Measurements from ENCODE around the gene DDRGK1. TPM values are rescaled to one million over a fixed set of nuclear protein-coding genes. Genes with fewer than 3 reads are reported as not detected.
A peak's percentile ranks its signal among the peaks of the same experiment; 100 is the strongest.

DDRGK1 gene
- total and polyA plus RNA-seq, 8 donors = 42.0 to 52.8 (median 48.1) TPM

- no peaks in the 10 kb centered on the region for H3K36me3 ChIP-seq
- ATAC-seq (no peak), FAIRE-seq (no peak), DNase-seq (no peak)
- intact Hi-C loops (cut with DNase I) = no loop called here
- H3K9me3 ChIP-seq = no peaks in the 10 kb centered on the region
- TF ChIP-seq, protein P1, sequence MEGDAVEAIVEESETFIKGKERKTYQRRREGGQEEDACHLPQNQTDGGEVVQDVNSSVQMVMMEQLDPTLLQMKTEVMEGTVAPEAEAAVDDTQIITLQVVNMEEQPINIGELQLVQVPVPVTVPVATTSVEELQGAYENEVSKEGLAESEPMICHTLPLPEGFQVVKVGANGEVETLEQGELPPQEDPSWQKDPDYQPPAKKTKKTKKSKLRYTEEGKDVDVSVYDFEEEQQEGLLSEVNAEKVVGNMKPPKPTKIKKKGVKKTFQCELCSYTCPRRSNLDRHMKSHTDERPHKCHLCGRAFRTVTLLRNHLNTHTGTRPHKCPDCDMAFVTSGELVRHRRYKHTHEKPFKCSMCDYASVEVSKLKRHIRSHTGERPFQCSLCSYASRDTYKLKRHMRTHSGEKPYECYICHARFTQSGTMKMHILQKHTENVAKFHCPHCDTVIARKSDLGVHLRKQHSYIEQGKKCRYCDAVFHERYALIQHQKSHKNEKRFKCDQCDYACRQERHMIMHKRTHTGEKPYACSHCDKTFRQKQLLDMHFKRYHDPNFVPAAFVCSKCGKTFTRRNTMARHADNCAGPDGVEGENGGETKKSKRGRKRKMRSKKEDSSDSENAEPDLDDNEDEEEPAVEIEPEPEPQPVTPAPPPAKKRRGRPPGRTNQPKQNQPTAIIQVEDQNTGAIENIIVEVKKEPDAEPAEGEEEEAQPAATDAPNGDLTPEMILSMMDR (IDR thresholded peaks at IDR 0.05) = no peak
- H3K4me1 ChIP-seq = peaks cover 0 to 12% (median 5%) of the 10 kb centered on the region in 3 donors
- 38 to 58% methylated on average over 5 of the region's 5 CpGs for WGBS, 2 donors
- H3K27ac ChIP-seq = no peak overlapping the region
- no peaks in the 10 kb centered on the region for H3K27me3 ChIP-seq
- no peak overlapping the region for H3K4me3 ChIP-seq
These were observed 23.2 kb downstream of the DDRGK1 start for GRCh38 chr20:3181270-3181669.

GRCh38 chr20:3180319-3180718 lies 24.2 kb downstream of the DDRGK1 start:
- no peak overlapping the region for H3K27ac ChIP-seq
- DNase-seq (no peak), ATAC-seq (no peak), FAIRE-seq (no peak)
- intact Hi-C loops (cut with DNase I) = no loop called here
- TF ChIP-seq, protein P1 (IDR thresholded peaks at IDR 0.05) = no peak
- WGBS, 2 donors = 63 to 72% methylated on average over 4 of the region's 4 CpGs
- no peaks in the 10 kb centered on the region for H3K27me3 ChIP-seq
- H3K9me3 ChIP-seq = no peaks in the 10 kb centered on the region
- no peak overlapping the region for H3K4me3 ChIP-seq
- peaks cover 0 to 16% (median 9%) of the 10 kb centered on the region in 3 donors for H3K4me1 ChIP-seq
- H3K36me3 ChIP-seq = no peaks in the 10 kb centered on the region

GRCh38 chr20:3177746-3178485 lies 26.6 kb downstream of the DDRGK1 start:
- no peak overlapping the region for H3K4me3 ChIP-seq
- ATAC-seq = peak in 2 of 4 donors; percentile 5 to 7
- peak overlapping the region in 3 of 4 donors; percentile 48 to 52 (median 50) for H3K27ac ChIP-seq
- 35 to 44% methylated on average over 8 of the region's 8 CpGs for WGBS, 2 donors
- peak in 1 of 6 donors; percentile 35 for DNase-seq
- no peak for FAIRE-seq
- TF ChIP-seq, protein P1 (IDR thresholded peaks at IDR 0.05) = no peak
- H3K27me3 ChIP-seq = no peaks in the 10 kb centered on the region
- no peaks in the 10 kb centered on the region for H3K9me3 ChIP-seq
- peaks cover 0 to 25% (median 13%) of the 10 kb centered on the region in 3 donors for H3K4me1 ChIP-seq
- H3K36me3 ChIP-seq = no peaks in the 10 kb centered on the region
- intact Hi-C loops (cut with DNase I) = loop anchor here in 1 of 3 donors (10.0 kb wide), 1 partner anchor 63 kb away; no protein-coding TSS in a partner anchor

DNA sequence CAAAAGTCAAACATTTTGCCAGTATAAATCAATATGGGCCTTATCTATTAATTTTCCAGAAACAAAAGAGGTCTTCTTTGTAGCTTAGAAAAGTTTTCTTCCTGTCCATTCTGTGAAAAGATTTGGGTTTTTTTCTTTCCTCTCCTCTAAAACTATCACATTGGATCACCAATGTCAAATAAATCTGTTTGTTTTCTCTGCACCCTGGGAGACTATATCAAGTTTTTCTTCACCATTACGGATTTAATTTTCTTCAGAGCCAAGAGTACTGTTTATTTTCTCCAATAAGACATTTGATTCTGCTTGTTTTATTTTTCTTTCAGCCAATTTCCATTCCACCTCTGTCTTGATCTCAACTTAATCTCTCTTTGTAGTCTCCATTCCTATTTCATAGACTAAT lies 29.2 kb downstream of the DDRGK1 start:
- intact Hi-C loops (cut with DNase I) = loop anchor here in 1 of 3 donors (10.0 kb wide), 1 partner anchor 60 kb away; no protein-coding TSS in a partner anchor
- no peaks in the 10 kb centered on the region for H3K27me3 ChIP-seq
- no peaks in the 10 kb centered on the region for H3K36me3 ChIP-seq
- H3K4me1 ChIP-seq = peaks cover 5 to 20% (median 18%) of the 10 kb centered on the region in 3 donors
- 8 to 19% methylated on average over 1 of the region's 1 CpG for WGBS, 2 donors
- no peak for DNase-seq
- peak overlapping the region in 3 of 4 donors; percentile 77 to 88 (median 87) for H3K27ac ChIP-seq
- no peak for ATAC-seq
- FAIRE-seq = no peak
- no peaks in the 10 kb centered on the region for H3K9me3 ChIP-seq
- TF ChIP-seq, protein P1 (IDR thresholded peaks at IDR 0.05) = no peak
- H3K4me3 ChIP-seq = peak overlapping the region in 1 of 4 donors; percentile 70
